Gastrocnemius medialis (tissue), 4 donors: ENCODE measurements around the gene FARP1.

Experiments
- POLR2A ChIP-seq, 2 donors: fragments of 450-650 bp; IDR thresholded peaks; one replicate each; pipeline ENCODE4 v1.6.1; 2017; ENCODE audit warnings: antibody characterized with exemption in 2 of 2, mild to moderate bottlenecking in 2 of 2, moderate library complexity in 2 of 2
- TF ChIP-seq, protein P1 (sequence below), 5 experiments: fragments of 450-650 bp in 3 of 5; fragments of 200-600 bp in 2 of 5; sonication (generic) in 2 of 5; IDR thresholded peaks in 4 of 5; conservative IDR thresholded peaks in 1 of 5; 1 replicate in 4 of 5; 2 replicates in 1 of 5; pipeline ENCODE4 v1.5.1; 2016 to 2019; ENCODE audit warnings: antibody characterized with exemption in 5 of 5, mild to moderate bottlenecking in 3 of 5, moderate library complexity in 3 of 5

DNA sequence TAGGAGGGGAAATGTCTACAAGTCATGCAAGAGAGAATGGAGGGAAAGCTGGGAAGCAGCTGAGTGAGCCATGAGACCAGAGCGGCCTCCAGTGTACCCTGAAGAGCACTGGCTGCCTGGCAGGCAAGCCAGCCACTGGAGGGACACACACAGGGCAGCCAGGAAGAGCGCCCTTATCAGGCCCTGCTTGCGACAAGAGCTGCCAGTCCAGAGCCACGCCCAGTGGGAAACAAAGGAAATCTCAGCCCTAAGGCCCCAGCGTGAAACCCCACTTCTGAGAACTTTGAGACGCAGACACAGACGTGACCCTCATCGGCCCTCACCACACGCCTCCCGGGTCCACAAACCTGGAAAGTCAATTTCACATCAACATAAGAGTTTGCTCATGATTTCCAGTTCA is 329.0 kb downstream of the FARP1 start:
- TF ChIP-seq, protein P1, sequence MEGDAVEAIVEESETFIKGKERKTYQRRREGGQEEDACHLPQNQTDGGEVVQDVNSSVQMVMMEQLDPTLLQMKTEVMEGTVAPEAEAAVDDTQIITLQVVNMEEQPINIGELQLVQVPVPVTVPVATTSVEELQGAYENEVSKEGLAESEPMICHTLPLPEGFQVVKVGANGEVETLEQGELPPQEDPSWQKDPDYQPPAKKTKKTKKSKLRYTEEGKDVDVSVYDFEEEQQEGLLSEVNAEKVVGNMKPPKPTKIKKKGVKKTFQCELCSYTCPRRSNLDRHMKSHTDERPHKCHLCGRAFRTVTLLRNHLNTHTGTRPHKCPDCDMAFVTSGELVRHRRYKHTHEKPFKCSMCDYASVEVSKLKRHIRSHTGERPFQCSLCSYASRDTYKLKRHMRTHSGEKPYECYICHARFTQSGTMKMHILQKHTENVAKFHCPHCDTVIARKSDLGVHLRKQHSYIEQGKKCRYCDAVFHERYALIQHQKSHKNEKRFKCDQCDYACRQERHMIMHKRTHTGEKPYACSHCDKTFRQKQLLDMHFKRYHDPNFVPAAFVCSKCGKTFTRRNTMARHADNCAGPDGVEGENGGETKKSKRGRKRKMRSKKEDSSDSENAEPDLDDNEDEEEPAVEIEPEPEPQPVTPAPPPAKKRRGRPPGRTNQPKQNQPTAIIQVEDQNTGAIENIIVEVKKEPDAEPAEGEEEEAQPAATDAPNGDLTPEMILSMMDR (IDR thresholded peaks at IDR 0.05 in 4 of 5, conservative IDR thresholded peaks at IDR 0.05 in 1 of 5) = no peak
- no peak for TF ChIP-seq POLR2A (IDR thresholded peaks at IDR 0.05)
